A549 treated with CORT108297 at 1 μM for 4 hours (cell line): Measurements from ENCODE around the gene CYBRD1. TPM values are rescaled to one million over a fixed set of nuclear protein-coding genes. Genes with fewer than 3 reads are reported as not detected.

Source experiments
- total RNA-seq: library from RNA; stranded (reverse); fragments of 200-300 nt; extraction: Qiagen RNA extraction; gene quantifications from 5 replicates; pipeline ENCODE4 v1.2.3, GENCODE V29; 2022

The CYBRD1 gene
- 28.8 to 37.7 TPM (median 33.5 TPM) in 5 replicates for total RNA-seq

GRCh38 chr2:171522052-171522787 lies at the start of gene CYBRD1:
Gene CYBRD1, plus strand, starts transcription at chr2:171522474. Its CDS starts 72 bp downstream, at chr2:171522546.

Other genes with a start within 250 kb of the CYBRD1 start
- 25.4 to 30.7 TPM (median 27.2 TPM) in 5 replicates for gene METTL8, start 88.5 kb upstream of the CYBRD1 start, total RNA-seq
- gene DCAF17, start 88.2 kb upstream of the CYBRD1 start, total RNA-seq = 7.3 to 11.6 TPM (median 9.9 TPM) in 5 replicates
- gene DYNC1I2, start 165.0 kb downstream of the CYBRD1 start, total RNA-seq = 60.4 to 84.8 TPM (median 70.2 TPM) in 5 replicates